ENCODE measurements around the gene LRTM2.

The LRTM2 gene

DNA sequence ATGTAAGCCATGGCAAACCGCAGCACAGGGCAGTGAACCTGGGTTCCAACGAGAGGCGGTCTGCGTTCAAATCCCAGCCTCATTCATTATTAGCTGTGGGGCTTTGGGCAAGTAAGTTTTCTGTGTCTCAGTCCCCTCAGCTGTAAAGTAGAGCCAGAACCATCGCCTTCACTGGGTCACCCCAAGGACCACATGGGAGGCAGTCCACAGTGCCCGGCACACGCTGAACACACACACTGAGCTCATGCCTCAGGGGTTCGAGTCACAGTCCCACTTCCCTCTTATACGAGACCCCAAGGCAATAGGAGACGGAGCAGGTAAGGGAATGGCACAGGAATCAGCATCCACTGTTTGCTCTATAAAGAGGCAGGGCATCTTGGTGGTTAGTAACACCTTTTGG, 19.1 kb downstream of the LRTM2 start:
- in situ Hi-C loops (cut with MboI; ENCODE audit: low sequenced_read_pairs), result no loop called here

DNA sequence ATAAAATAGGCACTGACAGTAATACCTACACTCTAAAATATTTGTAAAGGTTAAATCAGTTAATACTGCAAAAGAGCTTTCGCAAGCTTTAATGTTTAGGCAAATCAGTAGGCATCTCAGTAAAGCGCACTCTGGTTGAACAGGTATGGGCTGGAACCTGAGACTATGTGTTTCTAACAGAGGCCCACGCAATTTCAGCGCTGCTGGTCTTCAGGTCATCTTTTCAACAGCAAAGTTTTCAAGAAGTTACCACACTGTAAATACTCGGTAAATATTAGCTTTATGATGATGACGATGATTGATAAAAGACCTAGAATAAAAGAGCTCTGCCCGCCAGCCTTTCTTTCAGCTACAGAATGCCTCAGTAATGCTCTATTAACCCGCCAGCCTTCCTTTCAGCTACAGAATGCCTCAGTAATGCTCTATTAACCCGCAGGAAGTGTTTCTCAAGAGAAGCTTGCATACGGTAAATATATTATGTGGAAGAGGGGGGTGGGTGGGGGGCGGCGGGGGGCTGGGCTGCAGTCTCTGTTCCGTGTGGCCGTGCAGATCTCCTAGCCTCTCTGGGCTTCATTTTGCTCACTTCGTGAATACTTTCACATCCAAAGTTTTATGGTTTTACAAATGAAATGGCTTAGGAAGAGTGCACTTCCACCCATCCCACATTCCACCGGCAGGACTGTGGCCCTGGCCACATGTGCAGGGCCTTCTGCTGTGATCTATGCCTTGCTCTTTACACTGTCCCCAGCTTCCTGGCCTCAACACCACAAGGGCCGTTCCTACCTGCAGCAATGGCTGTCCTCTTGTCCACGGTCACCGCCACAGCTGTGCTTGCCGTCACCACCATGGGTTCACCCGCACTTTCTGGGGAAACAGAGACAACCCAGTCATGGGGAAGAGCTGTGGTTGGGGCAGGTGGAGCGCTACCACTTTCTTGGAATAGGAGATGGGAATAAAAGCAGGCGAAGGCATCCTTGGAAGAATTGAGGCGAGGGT, 19.9 kb downstream of the LRTM2 start:
- in situ Hi-C loops (cut with MboI; ENCODE audit: low sequenced_read_pairs), result no loop called here

DNA sequence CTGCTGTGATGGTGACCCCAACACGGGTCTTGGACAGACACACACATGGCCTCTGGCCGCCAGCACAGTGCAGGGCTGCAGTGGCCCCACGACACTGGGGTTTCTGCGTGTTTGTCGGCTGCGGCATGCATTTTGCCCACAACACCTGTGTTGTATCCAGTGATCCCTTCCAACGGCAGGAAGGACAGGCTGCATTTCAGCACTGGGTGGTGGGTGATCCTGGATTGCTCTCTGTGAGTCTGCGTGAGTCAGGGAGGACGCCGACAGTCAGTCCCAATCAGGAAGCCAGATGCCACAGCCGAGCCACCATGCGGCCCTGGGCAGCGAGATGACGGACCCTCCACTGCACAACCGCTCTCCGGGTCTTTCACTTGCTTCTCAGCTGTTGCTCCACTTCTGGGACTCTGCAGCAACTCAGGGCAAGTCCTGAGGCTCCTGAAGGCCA, 20.6 kb downstream of the LRTM2 start:
- in situ Hi-C loops (cut with MboI; ENCODE audit: low sequenced_read_pairs), result no loop called here

DNA sequence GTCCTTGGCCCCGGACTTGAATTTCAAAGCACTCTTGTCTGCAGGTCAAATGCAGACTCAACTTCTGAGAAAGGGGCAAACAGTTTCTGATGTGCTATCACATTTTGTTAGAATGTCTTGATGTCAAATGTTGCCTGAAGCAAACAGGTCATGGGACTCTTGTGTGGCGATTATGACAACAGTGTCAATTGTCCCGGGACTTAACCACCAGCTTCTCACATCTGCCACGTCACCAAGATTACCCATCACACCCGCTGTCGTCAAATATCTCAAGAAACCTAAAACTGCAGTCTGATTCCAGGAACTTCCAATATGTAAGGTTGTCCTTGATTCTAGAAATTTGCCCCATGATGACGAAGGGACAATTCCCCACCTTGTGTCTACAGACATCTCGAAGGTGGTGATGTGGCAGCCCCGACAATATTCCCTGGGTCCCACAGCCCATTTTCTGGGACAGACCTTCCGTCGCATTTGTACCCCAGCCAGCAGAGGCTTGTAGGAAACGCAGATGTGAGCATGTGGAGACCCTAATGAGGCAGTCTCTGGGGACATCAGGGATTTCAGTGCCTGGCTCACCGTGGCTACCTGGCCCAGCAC, 21.3 kb downstream of the LRTM2 start:
- in situ Hi-C loops (cut with MboI; ENCODE audit: low sequenced_read_pairs), result no loop called here

GRCh38 chr12:1842183-1842904, 22.0 kb downstream of the LRTM2 start:
- in situ Hi-C loops (cut with MboI; ENCODE audit: low sequenced_read_pairs), result no loop called here

DNA sequence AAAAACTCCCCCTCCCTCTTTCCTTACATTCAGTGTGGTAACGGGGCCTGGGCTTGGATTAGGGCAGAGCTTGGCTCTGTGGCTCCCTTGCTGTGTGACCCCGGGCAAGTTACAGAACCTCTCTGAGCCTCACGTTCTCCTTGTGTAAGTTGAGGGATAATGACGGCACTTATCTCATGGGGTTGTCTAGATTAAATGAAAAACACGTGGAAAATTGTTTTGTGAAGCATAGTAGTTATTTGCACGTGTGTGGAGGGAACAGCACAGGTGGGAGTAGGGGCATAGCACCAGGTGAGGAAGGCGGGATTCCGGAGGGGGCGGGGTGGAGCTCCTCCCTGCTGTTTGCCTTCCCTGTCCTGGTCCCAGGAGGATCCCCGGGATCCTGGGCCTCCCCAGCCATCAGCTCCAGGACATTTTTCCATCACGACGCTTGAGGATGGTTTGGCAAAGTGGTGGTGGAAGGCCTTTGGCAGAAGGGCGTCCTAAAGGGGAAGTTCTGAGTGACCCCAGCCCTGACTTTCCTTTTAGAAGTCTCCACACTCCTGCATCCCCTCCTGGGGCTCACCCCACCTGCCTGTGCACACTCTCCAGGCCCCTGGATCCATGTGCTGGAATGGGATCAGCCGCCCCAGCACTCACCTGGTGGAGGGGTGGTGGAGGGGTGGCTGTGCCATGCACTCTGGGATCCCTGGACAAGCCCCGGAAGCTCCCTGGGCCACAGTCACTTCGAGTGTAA, 22.7 kb downstream of the LRTM2 start:
- in situ Hi-C loops (cut with MboI; ENCODE audit: low sequenced_read_pairs), result no loop called here

- in situ Hi-C loops (cut with MboI; ENCODE audit: low sequenced_read_pairs), result no loop called here
These were observed 23.3 kb downstream of the LRTM2 start for GRCh38 chr12:1843641-1844005.

DNA sequence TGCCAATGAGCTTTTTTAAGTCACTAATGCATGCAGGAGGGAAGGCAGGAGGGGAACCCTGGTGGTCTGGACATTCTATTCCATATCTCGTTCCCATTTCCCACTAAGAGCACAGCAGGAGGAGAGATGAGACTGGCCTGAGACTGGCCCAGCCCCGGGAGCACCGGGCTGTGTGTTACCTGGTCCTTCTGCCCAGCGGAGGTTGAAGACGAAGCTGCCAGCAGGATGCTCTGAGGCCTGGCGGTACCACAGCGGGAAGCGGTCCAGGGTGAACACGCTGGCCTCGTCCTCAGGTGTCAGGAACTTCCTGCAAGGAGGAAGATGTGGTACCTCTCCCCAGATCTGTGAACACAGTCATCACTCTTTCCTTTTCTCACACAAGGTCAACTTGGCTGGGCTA, 23.9 kb downstream of the LRTM2 start:
- in situ Hi-C loops (cut with MboI; ENCODE audit: low sequenced_read_pairs), result no loop called here

- in situ Hi-C loops (cut with MboI; ENCODE audit: low sequenced_read_pairs), result no loop called here
These were observed 24.5 kb downstream of the LRTM2 start for GRCh38 chr12:1844661-1845409.

- in situ Hi-C loops (cut with MboI; ENCODE audit: low sequenced_read_pairs), result no loop called here
These were observed 25.1 kb downstream of the LRTM2 start for GRCh38 chr12:1845427-1845826.

DNA sequence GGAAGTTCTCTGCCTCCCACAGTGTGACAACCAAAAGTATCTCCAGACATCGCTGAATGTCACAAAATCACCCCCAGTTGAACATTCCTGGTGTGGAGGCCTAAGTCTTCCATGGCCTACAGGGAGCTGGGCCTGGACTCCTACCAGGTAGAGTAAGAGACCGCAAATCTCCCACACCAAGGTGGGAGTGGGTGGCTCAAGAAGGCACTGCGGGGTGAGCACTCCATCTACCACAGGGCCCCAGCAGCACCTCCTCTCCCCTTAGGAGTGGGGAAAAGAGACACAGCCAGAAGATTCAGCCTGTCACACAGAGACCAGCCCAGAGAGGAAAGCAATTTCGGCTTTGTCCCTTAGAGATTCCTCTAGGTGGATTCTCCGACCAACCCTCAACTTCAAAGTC, 25.5 kb downstream of the LRTM2 start:
- in situ Hi-C loops (cut with MboI; ENCODE audit: low sequenced_read_pairs), result no loop called here

GRCh38 chr12:1846421-1847405, 26.3 kb downstream of the LRTM2 start:
- in situ Hi-C loops (cut with MboI; ENCODE audit: low sequenced_read_pairs), result no loop called here

DNA sequence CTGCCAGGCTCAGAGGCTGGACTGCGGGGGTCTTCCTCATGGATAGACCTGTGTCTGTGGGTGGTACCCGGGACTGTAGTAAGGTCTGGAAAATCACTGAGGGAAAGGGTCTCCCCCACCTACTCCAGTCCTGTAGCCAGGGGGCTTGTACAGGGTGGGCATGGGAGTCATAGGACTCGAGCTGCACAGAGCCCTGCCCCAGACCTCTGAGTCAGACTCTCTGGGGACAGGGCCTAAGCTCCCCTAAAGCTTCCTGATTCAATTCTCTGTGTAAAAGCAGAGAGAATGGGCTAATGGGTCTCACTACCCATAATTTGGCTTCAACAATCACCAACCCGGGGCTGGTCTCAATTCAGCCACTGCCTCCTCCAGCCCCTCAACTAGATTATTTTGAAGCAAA, 27.0 kb downstream of the LRTM2 start:
- in situ Hi-C loops (cut with MboI; ENCODE audit: low sequenced_read_pairs), result no loop called here

- in situ Hi-C loops (cut with MboI; ENCODE audit: low sequenced_read_pairs), result no loop called here
These were observed 27.8 kb downstream of the LRTM2 start for GRCh38 chr12:1848146-1848545.

GRCh38 chr12:1848745-1849144, 28.4 kb downstream of the LRTM2 start:
- in situ Hi-C loops (cut with MboI; ENCODE audit: low sequenced_read_pairs), result no loop called here

- in situ Hi-C loops (cut with MboI; ENCODE audit: low sequenced_read_pairs), result no loop called here
These were observed 30.9 kb downstream of the LRTM2 start for GRCh38 chr12:1851151-1851701.

DNA sequence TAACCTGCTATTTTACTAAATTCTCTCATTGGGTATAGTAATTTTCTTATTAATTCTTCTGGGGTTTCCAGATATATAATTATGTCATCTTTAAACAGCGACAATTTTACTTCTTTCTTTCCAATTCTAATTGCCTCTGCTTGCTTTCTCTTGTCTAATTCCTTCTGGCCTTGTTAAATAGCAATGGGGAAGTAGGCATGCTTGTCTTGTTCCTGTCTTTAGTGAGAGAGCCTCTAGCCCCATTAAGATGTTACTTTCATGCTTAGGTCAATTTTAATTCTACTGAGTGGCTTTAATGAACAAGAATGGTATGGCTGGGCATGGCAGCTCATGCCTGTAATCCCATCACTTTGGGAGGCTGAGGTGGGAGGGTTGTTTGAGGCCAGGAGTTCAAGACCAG, 31.7 kb downstream of the LRTM2 start:
- in situ Hi-C loops (cut with MboI; ENCODE audit: low sequenced_read_pairs), result no loop called here

DNA sequence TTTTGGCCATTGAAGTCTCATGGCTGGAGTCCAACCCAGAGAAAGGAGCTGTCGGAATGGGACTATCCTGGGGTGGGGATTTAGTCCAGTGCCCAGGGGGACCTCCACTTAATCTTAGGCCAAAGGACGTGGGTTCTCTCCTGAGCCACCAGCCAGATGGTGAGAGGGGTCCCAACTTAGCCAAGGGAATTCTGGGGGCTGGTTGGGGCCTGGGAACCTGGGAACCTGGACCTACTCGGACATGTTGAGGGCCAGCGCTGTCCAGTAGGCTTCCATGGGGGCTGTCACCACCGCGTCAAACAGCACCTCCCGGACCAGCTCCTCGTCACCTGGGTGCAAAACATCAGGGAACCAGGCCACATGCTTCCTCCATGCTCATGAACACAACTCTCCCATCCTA, 33.4 kb downstream of the LRTM2 start:
- in situ Hi-C loops (cut with MboI; ENCODE audit: low sequenced_read_pairs), result no loop called here

DNA sequence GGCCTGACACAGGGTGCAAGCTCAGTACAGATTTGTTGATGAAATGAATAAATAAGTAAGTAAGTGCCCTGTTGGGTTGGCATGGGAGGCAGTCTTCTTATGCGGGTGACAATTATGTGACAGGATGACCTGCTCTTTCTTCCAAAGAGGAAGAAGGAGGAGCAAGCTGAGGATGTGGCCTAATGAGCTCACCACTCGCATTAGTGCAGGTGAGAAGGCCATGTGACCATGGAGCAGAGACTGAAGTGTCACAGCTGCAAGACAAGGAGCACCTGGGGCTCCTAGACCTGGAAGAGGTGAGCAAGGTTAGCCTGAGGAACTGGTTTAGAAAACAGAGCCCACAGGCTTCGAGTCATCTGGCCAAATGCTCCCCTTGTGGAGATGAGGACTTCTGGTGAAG, 34.9 kb downstream of the LRTM2 start:
- in situ Hi-C loops (cut with MboI; ENCODE audit: low sequenced_read_pairs), result no loop called here
